ENCODE measurements around the gene RAPGEF1.

RAPGEF1 gene

GRCh38 chr9:131704141-131704983, 35.5 kb downstream of the RAPGEF1 start:
- DNase-seq (ENCODE audit: low read depth): no peak
- H3K4me3 ChIP-seq (ENCODE audit: control insufficient read depth, low read depth, low read length): no peak overlapping the region
- no peak for TF ChIP-seq CTCF (conservative IDR thresholded peaks at IDR 0.05; ENCODE audit: control insufficient read depth, insufficient read depth, low read depth, low read length)

GRCh38 chr9:131703697-131704096, 36.2 kb downstream of the RAPGEF1 start:
- no peak overlapping the region for H3K4me3 ChIP-seq (ENCODE audit: control insufficient read depth, low read depth, low read length)
- no peak for DNase-seq (ENCODE audit: low read depth)
- no peak for TF ChIP-seq CTCF (conservative IDR thresholded peaks at IDR 0.05; ENCODE audit: control insufficient read depth, insufficient read depth, low read depth, low read length)

GRCh38 chr9:131702911-131703310, 37.0 kb downstream of the RAPGEF1 start:
- no peak overlapping the region for H3K4me3 ChIP-seq (ENCODE audit: control insufficient read depth, low read depth, low read length)
- TF ChIP-seq CTCF (conservative IDR thresholded peaks at IDR 0.05; ENCODE audit: control insufficient read depth, insufficient read depth, low read depth, low read length): no peak

GRCh38 chr9:131701789-131702337, 38.0 kb downstream of the RAPGEF1 start:
- DNase-seq (ENCODE audit: low read depth): no peak
- TF ChIP-seq CTCF (conservative IDR thresholded peaks at IDR 0.05; ENCODE audit: control insufficient read depth, insufficient read depth, low read depth, low read length): no peak
- H3K4me3 ChIP-seq (ENCODE audit: control insufficient read depth, low read depth, low read length): no peak overlapping the region

More at GRCh38 chr9:131702911-131703310, 37.0 kb downstream of the RAPGEF1 start:
- DNase-seq (ENCODE audit: low read depth): no peak

- H3K4me3 ChIP-seq (ENCODE audit: control insufficient read depth, low read depth, low read length): no peak overlapping the region
- TF ChIP-seq CTCF (conservative IDR thresholded peaks at IDR 0.05; ENCODE audit: control insufficient read depth, insufficient read depth, low read depth, low read length): no peak
- DNase-seq (ENCODE audit: low read depth): no peak
Observed at GRCh38 chr9:131701436-131701781, 38.5 kb downstream of the RAPGEF1 start.

- no peak for DNase-seq (ENCODE audit: low read depth)
- no peak overlapping the region for H3K4me3 ChIP-seq (ENCODE audit: control insufficient read depth, low read depth, low read length)
Observed at GRCh38 chr9:131700765-131701435, 39.0 kb downstream of the RAPGEF1 start.

More at GRCh38 chr9:131700765-131701435, 39.0 kb downstream of the RAPGEF1 start:
- TF ChIP-seq CTCF (conservative IDR thresholded peaks at IDR 0.05; ENCODE audit: control insufficient read depth, insufficient read depth, low read depth, low read length): no peak
